Lower leg skin (tissue), 4 donors: ENCODE results near the gene CLEC2D. TPM values are rescaled to one million over a fixed set of nuclear protein-coding genes. Genes with fewer than 3 reads are reported as not detected.

Experiments used
- DNase-seq, 2 donors: peaks; one replicate each; pipeline ENCODE4 v3.0.0-alpha.2; 2019; ENCODE audit warnings: low spot score in 2 of 2
- H3K4me3 ChIP-seq: fragments of 200-600 bp; sonication (generic); 2 replicates; pipeline ENCODE4 v1.5.1; 2017; ENCODE audit warnings: mild to moderate bottlenecking, low read depth; ENCODE audit not compliant: poor library complexity, severe bottlenecking
- CTCF ChIP-seq, 3 donors: fragments of 450-650 bp; IDR thresholded peaks; one replicate each; pipeline ENCODE4 v1.5.1; 2016; ENCODE audit warnings: antibody characterized with exemption in 3 of 3, mild to moderate bottlenecking in 3 of 3, moderate library complexity in 2 of 3
- POLR2A ChIP-seq, 2 donors: fragments of 450-650 bp; IDR thresholded peaks; one replicate each; pipeline ENCODE4 v1.6.1; 2016 to 2017; ENCODE audit warnings: antibody characterized with exemption in 2 of 2, mild to moderate bottlenecking in 1 of 2, moderate library complexity in 1 of 2
- WGBS, 2 donors: methylation state at CpG; one replicate each; pipeline ENCODE4 v1.1.5; 2018; 5-methylcytosine and 5-hydroxymethylcytosine counted together
- intact Hi-C: fragments of 100-400 bp; cut with DNase I; formaldehyde crosslinking; loops from one replicate; pipeline ENCODE4 v1.15.0; 2023; ENCODE audit warnings: low total_unique reads
- total RNA-seq, 4 donors: library from RNA; depleted of rRNA; stranded (reverse); fragments of >200 nt; gene quantifications; one replicate each; pipeline ENCODE4 v1.1.0, GENCODE V29; 2016

The CLEC2D gene
- total RNA-seq: 1 to 10 TPM; 1.6 to 7.8 (median 2.5) TPM

GRCh38 chr12:9669534-9669933 lies at the start of gene CLEC2D:
Gene CLEC2D (plus strand): TSS chr12:9669713. CDS start chr12:9669735, 22 bp downstream.
- TF ChIP-seq CTCF (IDR thresholded peaks at IDR 0.05) (no peak), POLR2A (IDR thresholded peaks at IDR 0.05) (no peak)
- DNase-seq: no peak
- no peak within 1 kb of the TSS for H3K4me3 ChIP-seq
- WGBS, 2 donors: 83 to 87% methylated on average over 4 of the region's 4 CpGs
- intact Hi-C loops: no loop called here

- intact Hi-C loops: no loop called here
- TF ChIP-seq CTCF (IDR thresholded peaks at IDR 0.05) (no peak), POLR2A (IDR thresholded peaks at IDR 0.05) (no peak)
- WGBS, 2 donors: 84 to 92% methylated on average over 3 of the region's 3 CpGs
- no peak overlapping the region for H3K4me3 ChIP-seq
- no peak for DNase-seq
Measured at GRCh38 chr12:9625019-9625418, 44.5 kb upstream of the CLEC2D start.

- H3K4me3 ChIP-seq: no peak overlapping the region
- intact Hi-C loops: no loop called here
- TF ChIP-seq POLR2A (IDR thresholded peaks at IDR 0.05) (no peak), CTCF (IDR thresholded peaks at IDR 0.05) (no peak)
- DNase-seq: no peak
Measured at GRCh38 chr12:9626291-9626690, 43.2 kb upstream of the CLEC2D start.

- intact Hi-C loops: no loop called here
- no peak overlapping the region for H3K4me3 ChIP-seq
- 74% methylated on average over 2 of the region's 2 CpGs for WGBS, 2 donors
- TF ChIP-seq CTCF (IDR thresholded peaks at IDR 0.05) (no peak), POLR2A (IDR thresholded peaks at IDR 0.05) (no peak)
- DNase-seq: no peak
Measured at GRCh38 chr12:9626821-9627220, 42.7 kb upstream of the CLEC2D start.

GRCh38 chr12:9632766-9633165 lies 36.7 kb upstream of the CLEC2D start:
- WGBS, 2 donors: 97 to 99% methylated on average over 13 of the region's 13 CpGs
- DNase-seq: no peak
- TF ChIP-seq CTCF (IDR thresholded peaks at IDR 0.05) (no peak), POLR2A (IDR thresholded peaks at IDR 0.05) (no peak)
- intact Hi-C loops: no loop called here
- no peak overlapping the region for H3K4me3 ChIP-seq

- no peak overlapping the region for H3K4me3 ChIP-seq
- WGBS, 2 donors: 22 to 34% methylated on average over 2 of the region's 2 CpGs
- intact Hi-C loops: no loop called here
- TF ChIP-seq CTCF (IDR thresholded peaks at IDR 0.05) (no peak), POLR2A (IDR thresholded peaks at IDR 0.05) (no peak)
- DNase-seq: peak in 1 of 2 donors; percentile 50
Measured at GRCh38 chr12:9634177-9634803, 35.2 kb upstream of the CLEC2D start.
